CD4-positive, alpha-beta T cell treated with Interleukin-15 for 4 hours (primary cell): ENCODE results near the gene KRT7.

Experiments
- DNase-seq: peaks from one replicate; pipeline ENCODE4 v3.0.0-alpha.2; 2020; ENCODE audit warnings: low spot score

The KRT7 gene

GRCh38 chr12:52199294-52199919, 33.6 kb upstream of the KRT7 start:
- no peak for DNase-seq

DNA sequence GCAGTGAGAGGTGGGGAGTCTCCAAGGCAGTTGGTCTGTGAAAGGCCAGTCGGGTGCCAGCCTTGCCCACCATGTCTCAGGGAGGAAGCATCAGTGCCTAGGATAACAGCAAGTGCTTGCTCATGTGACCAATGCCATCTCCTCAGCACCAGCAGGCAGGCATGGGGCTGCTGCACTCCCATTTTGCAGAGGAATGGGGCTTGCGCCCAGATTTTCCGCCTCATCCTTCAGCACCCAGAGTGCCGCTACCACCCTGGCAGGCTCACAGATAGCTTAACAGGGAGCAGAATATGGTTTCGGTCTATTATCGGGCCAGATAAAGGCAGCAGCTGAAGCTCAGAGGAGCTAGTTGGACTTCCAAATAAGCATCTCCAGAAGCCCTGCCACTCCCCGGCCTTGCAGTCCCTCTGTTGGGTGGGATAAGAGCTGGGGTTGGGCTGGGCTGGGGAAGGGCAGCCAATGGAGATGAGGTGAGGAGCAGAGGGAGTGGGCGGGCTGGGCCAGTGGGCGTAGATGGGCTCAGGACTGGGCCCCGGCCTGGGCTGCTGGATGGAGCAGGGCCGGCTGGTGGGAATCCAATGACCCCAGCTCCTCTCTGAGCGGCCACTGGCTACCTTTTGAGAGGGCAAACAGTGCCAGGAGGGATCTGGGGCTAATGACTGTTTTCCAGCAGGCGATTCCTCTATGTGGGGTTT, 32.8 kb upstream of the KRT7 start:
- no peak for DNase-seq

GRCh38 chr12:52200781-52201450, 32.1 kb upstream of the KRT7 start:
- DNase-seq: no peak

DNA sequence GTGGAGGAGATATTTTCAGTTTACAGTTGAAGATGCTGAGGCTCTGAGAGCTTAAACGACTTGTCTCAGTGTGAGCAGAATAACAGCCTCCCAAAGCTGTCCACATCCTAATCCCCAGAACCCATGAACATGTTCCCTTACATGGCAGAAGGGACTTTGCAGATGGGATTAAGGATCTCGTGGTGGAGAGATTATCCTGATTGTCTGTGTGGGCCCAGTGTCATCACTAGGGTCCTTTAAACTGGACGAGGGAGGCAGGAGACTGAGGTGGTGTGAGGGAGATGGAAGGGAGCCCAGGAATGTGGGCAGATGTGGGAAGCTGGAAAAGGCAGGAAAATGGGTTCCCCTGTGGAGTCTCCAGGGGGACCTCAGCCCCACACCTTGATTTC, 31.6 kb upstream of the KRT7 start:
- DNase-seq: no peak

GRCh38 chr12:52202361-52203078, 30.5 kb upstream of the KRT7 start:
- no peak for DNase-seq

DNA sequence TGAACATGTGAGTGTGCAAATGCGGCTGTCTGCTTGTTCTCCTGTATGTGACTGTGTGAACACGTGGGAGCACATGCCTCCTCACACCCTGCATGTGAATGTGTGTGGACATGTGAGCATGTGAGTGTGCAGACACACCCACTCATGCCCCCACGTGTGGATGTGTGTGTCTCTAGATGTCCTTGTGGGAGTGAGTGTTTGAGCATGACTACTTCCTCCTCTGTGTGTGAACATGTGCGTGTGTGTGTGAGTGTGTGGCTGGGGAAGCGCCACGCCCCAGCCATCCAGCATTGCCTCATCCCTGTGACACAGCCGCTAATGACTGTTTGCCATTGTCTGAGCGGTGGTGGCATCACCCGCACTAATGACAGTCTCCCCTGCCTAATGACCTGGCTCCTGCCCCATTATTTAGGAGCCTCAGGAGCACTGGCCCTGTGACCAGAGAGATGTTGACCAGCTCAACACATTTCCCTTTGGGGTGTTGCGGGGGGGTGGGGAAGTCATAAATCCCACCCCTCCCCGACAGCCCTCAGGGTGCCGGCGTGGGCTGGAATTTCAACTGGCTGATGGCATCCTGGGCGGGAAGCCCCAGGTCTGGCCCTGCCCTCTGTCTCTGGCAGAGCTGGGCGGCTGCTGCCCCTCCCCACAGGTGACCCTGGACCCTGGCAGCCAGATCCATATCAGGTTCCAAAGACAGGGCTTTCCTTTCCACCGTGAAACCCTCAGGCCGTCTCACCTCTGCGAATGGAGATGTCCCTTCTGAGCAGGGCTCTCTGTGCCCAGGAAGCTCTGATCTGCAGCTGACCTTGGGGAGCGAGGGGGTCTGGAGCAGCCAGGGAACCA, 29.7 kb upstream of the KRT7 start:
- peak; percentile 10 for DNase-seq

DNA sequence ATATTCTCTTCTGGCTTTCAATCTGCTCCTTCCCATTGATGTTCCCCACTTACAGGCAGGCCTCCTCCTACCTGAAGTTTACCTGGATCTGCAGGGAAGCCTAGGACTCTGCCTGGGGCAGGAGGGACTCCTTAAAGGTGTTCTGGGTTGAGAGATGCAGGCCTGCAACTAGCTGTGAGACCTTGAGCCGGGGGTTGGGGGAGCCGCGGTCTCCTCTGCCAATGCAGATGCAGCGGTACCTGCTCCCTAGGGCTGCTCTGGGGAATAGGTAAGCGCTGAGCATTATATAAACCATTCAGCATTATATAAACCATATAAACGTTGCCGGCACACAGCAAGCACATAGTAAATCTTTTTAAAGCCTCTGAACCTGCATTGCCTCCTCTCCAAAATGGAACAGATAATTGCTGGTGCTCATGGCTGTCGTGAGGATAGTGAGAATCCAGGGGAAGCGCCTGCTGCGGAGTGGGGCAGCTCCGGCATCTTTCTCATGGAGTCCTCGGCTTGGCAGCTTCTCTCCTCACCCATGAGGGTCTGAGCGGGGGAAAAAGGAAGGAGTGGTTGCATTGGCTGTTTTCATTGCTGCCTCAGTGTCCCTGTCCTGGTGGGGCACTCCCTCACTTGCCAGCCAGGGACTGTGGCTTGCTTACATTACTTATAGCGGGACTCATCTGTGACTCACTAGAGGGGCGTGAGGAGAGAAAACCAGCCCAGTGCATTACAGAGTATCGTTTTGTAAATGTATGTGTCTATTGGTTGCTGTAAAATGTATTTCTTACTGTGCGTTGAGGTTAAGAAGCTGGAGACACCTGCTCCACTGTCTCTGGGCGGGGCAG, 28.7 kb upstream of the KRT7 start:
- no peak for DNase-seq

DNA sequence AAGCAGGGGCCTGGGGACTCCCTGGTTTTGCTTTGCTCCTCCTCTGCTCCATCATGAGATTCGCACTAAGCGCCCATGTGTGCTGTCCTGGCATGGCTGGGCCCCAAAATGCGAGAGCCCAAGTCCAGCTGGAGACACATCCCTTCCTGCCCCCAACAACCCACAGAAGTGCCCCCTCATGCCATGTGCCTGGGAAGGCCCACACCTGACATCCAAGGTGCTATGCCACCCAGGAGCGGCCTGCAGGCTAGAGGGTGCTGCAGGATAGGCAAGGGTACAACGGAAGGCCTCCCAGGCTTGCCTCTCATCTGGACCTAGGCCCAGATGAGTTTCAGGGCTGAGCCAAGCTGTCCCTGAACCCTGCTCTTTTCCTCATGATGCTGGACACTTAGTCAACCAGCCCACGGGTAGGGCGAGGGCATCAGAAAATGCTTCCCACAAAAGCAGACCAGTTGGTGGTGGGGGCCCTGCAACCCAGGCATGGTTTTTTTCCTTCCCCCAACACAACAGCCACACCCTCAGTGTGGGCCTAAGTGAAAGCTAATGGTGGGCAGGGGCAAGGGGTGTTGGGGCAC, 28.0 kb upstream of the KRT7 start:
- DNase-seq: no peak

GRCh38 chr12:52205612-52206303, 27.3 kb upstream of the KRT7 start:
- DNase-seq: no peak

DNA sequence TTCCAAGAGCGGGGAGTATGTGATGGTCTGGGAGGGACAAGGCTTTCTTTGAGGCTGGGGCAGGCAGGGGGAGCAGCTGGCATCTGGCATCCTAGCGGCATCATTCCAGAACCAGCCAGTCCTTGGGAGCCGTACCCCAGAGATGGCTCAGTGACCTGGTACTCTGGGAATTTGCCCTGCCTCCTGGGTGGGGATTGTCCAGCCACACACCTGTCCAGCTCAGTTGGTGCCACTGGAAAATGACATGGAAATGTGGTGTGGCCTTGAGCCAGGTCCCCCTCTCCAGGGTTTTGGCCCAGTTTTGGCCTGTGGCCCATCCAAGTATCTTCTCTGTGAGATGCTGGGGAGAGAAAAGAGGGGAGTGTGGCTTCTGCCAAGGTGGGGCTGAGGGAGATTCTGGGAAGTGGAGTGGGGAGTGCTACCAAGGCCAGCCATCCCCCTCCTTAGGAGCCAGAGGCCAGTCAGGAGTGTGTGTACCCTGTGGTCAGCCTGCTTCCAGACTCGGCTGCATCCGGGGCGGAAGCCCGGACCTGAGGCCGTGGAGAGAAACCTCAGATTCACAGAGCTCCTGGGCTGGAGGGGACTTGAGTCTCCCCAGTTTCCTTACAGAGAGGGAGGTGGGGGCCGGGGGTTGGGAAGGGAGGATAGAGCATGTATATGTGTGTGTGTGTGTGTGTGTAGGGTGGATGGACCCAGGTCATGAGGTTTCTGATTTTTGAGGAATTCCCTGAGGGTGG, 26.6 kb upstream of the KRT7 start:
- DNase-seq: no peak

DNA sequence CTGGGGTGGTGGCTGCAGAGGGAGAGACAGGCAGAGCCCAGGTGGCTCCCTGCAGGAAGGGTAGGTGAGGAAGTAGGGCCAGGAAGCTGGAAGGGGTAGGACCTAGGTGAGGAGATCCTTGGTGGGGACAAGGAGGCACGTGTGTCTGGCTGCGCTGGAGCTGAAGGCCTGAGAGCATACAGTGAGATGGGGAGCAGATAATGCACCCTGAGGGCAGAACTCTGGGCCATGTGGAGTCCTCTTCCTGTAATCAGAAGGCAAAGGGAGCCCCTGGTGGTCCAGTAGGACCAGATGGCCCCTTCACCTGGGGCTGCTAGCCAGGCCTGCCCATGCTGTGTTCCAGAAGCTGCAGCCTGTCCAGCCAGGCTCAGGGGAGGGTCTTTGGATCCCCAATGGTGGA, 25.9 kb upstream of the KRT7 start:
- DNase-seq: no peak

- DNase-seq: no peak
These were observed 25.1 kb upstream of the KRT7 start for GRCh38 chr12:52207895-52208294.

DNA sequence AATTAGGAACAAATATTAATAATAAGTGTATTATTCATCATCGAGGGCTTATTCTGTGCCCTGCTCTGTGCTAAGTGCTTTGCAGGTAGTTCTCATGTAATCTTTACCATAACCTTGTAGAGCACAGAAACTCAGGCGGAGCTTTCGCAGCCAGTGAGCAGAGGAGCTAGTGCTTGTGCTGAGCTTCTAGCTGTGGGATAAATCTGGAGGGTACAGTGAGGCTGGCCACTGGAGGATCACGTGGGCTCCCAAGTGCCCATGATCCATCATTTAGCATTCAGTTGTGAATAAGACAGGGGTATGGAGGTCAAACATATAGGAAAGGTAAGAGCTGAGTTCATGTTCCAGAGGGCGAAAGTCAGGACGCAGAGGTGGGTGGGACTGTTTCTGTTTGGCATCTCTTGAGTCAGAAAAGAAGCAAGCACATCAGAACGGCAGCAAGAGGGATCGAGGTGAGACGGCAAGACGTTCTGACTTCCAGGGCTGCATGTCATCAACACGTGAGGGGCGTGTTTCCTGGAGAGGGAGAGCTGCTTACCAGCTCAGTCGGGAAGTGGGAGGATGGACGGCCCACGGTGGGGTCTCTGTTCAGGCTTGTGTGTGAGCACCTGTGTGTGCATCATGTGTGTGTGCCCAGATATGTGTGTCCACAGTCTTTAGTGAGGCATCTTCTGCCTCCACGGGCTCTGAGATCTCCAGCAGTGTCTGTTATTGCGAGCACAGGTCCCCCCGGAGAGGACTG, 24.4 kb upstream of the KRT7 start:
- DNase-seq: no peak

DNA sequence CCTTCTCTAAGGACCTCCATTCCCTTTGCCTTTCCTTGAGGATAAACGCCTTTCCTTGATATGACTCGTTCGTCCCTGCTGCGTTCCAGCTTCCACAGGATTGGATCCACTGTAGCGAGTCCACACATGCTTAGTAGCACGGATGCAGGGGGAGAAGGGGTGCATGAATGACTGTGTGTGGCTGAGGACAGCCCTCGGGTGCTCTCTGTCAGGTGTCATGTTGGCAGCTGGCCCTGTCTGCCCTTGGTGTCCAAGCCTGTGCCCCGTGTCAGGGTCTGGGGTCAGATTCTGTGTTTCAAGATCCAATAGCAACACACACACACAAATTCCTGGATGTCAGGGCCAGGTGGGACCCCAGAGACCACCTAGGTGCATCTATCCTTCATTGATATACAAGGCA, 23.7 kb upstream of the KRT7 start:
- DNase-seq: no peak

GRCh38 chr12:52210186-52210924, 22.7 kb upstream of the KRT7 start:
- no peak for DNase-seq

DNA sequence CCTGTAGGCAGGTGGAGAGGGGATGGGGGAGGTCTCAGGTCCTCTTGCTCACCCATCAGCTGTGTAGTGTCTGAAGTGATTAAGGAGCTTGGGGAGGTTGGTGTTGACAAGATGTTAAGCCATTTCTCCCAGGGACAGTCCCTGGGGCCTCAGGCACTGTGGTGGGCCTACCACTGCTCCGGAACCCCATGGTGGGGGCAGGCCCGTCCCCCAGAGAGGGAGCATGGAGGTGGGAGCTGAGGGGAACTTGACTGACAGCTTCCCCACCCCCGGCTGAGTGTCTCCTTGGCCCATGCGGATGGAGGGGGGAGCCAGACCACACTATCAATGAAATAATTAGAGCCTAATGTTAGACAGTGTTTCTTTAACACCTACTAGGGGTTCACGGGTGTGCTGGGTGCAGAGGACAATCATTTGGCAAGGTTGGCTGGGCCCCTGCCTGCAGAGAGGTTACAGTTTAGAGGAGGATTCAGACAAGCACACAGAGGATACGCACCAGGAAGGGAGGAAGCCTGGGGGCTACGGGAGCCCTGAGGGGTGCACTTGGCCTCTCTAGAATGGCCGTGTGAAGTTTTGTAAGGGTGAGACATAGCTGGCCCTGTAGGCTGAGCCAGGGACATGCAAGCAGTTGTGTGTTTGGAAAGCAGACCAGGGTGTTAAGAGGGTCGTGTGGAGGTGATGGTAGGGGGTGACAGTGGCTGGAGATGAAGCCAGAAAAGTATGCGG, 22.0 kb upstream of the KRT7 start:
- DNase-seq: no peak
